ENCODE measurements around the gene LCN15.

Gene LCN15

DNA sequence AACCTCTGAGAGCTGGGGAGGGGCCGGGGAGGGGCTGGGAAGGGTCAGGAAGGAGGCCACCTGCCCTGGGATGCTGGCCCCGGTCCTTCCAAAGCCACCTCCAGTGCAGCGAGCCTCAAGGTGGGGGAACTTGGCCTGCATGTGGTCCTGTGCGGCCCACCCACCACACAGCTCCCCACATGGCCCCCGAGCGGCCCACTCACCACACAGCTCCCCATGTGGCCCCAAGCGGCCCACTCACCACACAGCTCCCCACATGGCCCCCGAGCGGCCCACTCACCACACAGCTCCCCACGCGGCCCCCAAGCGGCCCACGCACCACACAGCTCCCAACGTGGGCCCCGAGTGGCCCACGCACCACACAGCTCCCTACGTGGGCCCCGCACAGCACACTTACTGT, 19.5 kb downstream of the LCN15 start:
- in situ Hi-C loops (cut with MboI; ENCODE audit: low sequenced_read_pairs, unreplicated experiment) = no loop called here
- DNase-seq (ENCODE audit: low spot score) = no peak
- TF ChIP-seq, protein P1, sequence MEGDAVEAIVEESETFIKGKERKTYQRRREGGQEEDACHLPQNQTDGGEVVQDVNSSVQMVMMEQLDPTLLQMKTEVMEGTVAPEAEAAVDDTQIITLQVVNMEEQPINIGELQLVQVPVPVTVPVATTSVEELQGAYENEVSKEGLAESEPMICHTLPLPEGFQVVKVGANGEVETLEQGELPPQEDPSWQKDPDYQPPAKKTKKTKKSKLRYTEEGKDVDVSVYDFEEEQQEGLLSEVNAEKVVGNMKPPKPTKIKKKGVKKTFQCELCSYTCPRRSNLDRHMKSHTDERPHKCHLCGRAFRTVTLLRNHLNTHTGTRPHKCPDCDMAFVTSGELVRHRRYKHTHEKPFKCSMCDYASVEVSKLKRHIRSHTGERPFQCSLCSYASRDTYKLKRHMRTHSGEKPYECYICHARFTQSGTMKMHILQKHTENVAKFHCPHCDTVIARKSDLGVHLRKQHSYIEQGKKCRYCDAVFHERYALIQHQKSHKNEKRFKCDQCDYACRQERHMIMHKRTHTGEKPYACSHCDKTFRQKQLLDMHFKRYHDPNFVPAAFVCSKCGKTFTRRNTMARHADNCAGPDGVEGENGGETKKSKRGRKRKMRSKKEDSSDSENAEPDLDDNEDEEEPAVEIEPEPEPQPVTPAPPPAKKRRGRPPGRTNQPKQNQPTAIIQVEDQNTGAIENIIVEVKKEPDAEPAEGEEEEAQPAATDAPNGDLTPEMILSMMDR (IDR thresholded peaks at IDR 0.05; ENCODE audit: borderline replicate concordance, control extremely low read depth, extremely low read depth, insufficient read depth, missing control alignments) = no peak

DNA sequence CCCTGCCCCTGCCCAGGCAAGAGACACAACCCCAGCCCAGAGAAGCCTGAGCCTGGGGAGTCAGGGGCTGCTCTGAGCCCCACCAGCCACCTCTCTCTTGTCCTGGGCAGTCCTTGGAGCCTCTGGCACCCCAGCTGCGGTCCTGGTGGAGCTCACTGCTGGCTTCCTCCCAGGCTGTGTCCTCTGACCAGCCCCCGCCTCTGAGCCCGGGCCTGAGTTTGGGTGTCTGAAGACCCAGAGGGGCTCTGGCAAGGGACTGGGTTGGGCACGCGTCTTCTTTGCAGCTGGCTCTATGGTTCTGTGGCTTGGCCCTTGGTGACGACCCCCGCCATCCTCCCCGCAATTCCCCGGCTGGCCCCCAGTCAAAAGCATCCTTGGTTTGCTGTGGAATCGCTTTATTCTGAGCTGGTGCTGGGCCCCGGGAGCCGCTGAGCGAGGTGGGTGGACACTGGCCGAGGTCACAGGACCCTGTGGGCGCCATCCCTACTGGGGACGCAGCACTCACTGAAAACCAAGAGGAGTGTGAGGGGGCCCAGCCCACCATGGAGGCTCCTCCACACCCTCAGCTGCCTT, 20.6 kb downstream of the LCN15 start:
- in situ Hi-C loops (cut with MboI; ENCODE audit: low sequenced_read_pairs, unreplicated experiment) = no loop called here
- DNase-seq (ENCODE audit: low spot score) = no peak
- TF ChIP-seq, protein P1 (IDR thresholded peaks at IDR 0.05; ENCODE audit: borderline replicate concordance, control extremely low read depth, extremely low read depth, insufficient read depth, missing control alignments) = no peak

DNA sequence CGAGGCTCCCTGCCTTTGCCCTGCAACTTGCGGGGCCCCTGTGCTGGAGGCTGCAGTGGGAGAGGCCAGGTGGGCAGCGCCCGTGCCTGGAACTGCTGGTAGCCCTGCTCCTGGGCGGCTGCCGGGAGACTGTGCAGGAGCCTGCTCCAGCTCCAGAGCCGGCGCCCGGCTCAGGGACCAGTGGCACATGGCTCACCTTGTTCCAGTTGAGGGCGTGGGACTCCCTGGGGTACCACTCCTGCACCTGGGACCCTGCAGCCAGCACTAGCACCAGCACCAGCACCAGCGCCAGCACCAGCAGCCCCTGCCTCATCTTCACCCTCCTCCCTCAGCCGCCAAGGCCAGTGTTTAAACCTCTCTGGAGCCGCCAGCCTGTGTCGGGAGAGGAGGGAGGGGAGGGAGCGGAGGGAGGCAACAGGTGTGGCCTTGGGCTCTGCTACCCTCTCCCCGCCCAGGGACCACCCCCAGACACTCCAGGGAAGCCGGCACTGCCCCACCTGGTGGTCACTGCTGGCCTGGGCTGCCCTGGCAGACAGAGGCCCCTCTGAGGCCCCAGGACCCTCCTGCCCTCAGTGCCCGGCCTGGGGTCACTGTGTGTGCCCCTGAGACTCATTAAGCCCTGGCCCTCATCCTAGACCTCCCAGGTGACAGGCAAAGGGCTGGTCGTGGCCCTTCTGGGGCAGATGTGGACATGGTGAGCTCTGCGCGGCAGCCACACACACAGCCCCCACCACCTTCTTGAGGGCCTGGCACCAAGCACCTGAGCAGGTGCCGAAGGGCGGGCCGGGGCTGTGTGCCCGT, 21.5 kb downstream of the LCN15 start, which contains the start of gene LCN10:
Gene LCN10 (minus strand): TSS at position 350 of the 801 bp plus-strand sequence. CDS start 37 bp downstream, at position 313.
- in situ Hi-C loops (cut with MboI; ENCODE audit: low sequenced_read_pairs, unreplicated experiment) = no loop called here
- TF ChIP-seq, protein P1 (IDR thresholded peaks at IDR 0.05; ENCODE audit: borderline replicate concordance, control extremely low read depth, extremely low read depth, insufficient read depth, missing control alignments) = peak; percentile 4
- DNase-seq (ENCODE audit: low spot score) = no peak

DNA sequence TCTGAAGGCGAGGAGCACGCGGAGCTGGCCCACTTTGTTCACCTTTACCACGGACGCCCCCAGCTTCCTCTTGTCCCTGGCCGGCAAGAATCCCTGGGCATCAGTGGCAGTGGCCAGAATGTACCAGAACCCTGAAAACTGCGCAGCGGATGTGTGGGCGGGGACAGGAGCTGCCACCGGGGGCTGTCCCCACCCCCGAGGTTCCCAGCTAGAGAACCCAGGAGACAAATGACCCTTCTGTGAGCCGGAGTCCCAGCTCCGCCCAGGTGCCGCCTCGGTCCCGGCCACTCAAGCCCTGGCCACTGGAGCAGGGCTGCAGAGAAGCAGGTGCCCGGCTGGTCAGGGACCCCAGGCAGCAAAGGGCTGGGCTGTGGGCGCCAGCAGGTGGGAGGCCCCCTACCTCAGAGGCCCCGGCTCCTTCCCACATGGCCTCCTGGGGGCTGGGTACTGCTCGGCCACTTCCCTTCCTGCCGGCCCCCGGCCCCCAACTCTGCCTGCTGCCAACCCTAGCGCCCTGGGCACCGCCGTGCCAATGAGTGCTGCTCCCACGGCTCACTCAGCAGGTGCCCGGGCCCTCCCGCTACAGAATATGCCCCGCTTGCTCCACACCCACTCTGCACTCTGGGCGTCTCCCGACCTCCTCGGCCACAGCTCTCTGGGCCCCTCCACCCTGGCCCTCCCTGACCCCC, 22.3 kb downstream of the LCN15 start:
- TF ChIP-seq, protein P1 (IDR thresholded peaks at IDR 0.05; ENCODE audit: borderline replicate concordance, control extremely low read depth, extremely low read depth, insufficient read depth, missing control alignments) = no peak
- in situ Hi-C loops (cut with MboI; ENCODE audit: low sequenced_read_pairs, unreplicated experiment) = no loop called here
- DNase-seq (ENCODE audit: low spot score) = peak; percentile 90

DNA sequence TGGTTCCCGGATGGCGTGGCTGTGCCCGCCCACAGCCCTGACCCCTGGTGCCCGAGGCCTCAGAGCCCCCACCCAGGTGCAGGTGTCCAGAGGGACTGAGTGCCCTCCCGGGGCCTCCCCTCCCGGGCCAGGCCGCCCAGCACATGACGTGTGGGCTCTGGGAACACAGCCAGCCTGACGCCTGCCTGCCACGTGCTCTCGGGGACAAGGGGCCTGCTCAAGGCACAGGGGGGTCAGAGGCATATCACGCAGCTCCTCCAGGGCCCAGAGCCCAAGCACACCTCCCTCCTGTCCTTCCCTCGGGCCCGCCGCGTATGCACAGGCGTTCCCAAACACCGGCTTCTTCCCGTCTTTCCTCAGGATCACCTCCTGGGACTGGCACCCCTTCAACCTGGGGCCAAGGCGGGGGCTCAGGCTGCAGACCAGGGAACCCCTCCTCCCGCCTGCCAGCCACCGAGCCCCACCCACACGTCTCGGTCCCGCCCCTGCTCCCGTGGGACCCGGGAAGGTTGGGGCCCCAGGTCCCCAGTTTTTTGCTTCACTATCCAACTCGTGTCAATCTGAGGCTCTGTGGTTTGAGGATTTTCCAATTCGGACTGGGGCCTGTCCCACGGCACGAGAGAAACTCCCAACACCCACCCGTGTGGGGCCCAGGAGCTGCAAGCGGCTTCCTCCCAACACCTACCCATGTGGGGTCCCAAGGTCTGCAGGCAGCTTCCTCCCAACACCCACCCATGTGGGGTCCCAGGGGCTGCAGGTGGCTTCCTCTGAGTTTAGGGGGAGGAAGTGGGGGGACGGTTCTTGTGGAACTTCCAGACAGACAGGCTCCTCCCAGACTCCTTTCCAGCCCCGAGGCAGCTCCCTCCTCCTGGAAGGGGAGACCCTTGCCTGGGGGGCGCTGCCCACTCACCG, 23.1 kb downstream of the LCN15 start:
- TF ChIP-seq, protein P1 (IDR thresholded peaks at IDR 0.05; ENCODE audit: borderline replicate concordance, control extremely low read depth, extremely low read depth, insufficient read depth, missing control alignments) = no peak
- in situ Hi-C loops (cut with MboI; ENCODE audit: low sequenced_read_pairs, unreplicated experiment) = no loop called here
- DNase-seq (ENCODE audit: low spot score) = peak; percentile 75

DNA sequence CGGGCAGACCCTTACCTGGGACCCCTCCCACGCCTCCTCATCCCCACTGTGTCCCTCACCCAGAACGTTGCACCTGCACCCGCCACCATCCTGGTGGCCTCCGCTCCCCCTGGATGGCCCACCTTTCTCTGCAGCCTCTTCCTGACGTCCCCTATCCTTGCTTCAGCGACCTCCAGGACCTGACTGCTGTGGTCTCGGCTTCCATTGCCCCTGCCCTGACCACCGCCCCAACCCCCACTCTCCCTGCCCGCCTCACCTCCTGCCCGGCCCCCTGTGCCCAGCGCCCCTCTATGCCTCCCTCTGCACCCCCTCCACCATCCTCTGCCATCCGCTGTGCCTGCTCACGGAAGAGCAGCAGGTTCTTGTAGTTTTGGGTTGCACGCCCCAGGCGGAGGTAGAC, 23.8 kb downstream of the LCN15 start:
- DNase-seq (ENCODE audit: low spot score) = no peak
- TF ChIP-seq, protein P1 (IDR thresholded peaks at IDR 0.05; ENCODE audit: borderline replicate concordance, control extremely low read depth, extremely low read depth, insufficient read depth, missing control alignments) = no peak
- in situ Hi-C loops (cut with MboI; ENCODE audit: low sequenced_read_pairs, unreplicated experiment) = no loop called here
